ENCODE data around the gene CLDN6. TPM values are rescaled to one million over a fixed set of nuclear protein-coding genes. Genes with fewer than 3 reads are reported as not detected.
A peak's percentile ranks its signal among the peaks of the same experiment; 100 is the strongest.

Gene CLDN6
- total and polyA plus RNA-seq, 9 of the 15 experiments (the other 6 are each of a cell fraction or from before 2014, with no cell fraction given), result 0.22 to 0.75 (median 0.38) TPM; not detected in 3

GRCh38 chr16:2969545-2970521 lies 48.1 kb downstream of the CLDN6 start (continued):
- TF ChIP-seq EGR1 (conservative IDR thresholded peaks at IDR 0.05), result peak; percentile 96
- no peak for TF ChIP-seq KLF10 (CRISPR knock-in tag; IDR thresholded peaks at IDR 0.05)
- TF ChIP-seq NBN (IDR thresholded peaks at IDR 0.05; ENCODE audit: low read depth), result 0 out of 2 replicates have a peak, but pooled peaks have one; percentile 27
- TF ChIP-seq ZNF740 (CRISPR knock-in tag; IDR thresholded peaks at IDR 0.05), result 0 out of 2 replicates have a peak, but pooled peaks have one; percentile 24
- TF ChIP-seq ZNF740 (tag; IDR thresholded peaks at IDR 0.05), result 0 out of 4 replicates have a peak, but pooled peaks of 1 of the 2 experiments have one; percentile 13
- peak in 1 of 2 experiments; percentile 64; a peak in 1 of 4 replicates for TF ChIP-seq MNT (conservative IDR thresholded peaks at IDR 0.05)
- TF ChIP-seq RAD21 (CRISPR knock-in tag; conservative IDR thresholded peaks at IDR 0.05 in 1 of 2, IDR thresholded peaks at IDR 0.05 in 1 of 2), result peak; percentile 40 to 64; a peak in 3 of 4 replicates
- peak; percentile 69 for TF ChIP-seq CTBP1 (IDR thresholded peaks at IDR 0.05; ENCODE audit: borderline replicate concordance)
- peak; percentile 23; the same call in 1 of the 2 replicates for TF ChIP-seq ARID1B (IDR thresholded peaks at IDR 0.05)
- 0 out of 2 replicates have a peak, but pooled peaks have one; percentile 28 for TF ChIP-seq NCOR1 (IDR thresholded peaks at IDR 0.05)
- no peak for TF ChIP-seq ZBTB2 (IDR thresholded peaks at IDR 0.05)
- TF ChIP-seq NRF1 (conservative IDR thresholded peaks at IDR 0.05 in 1 of 2, IDR thresholded peaks at IDR 0.05 in 1 of 2), result peak; percentile 56 to 68
- no peak for TF ChIP-seq ZBTB26 (CRISPR knock-in tag; IDR thresholded peaks at IDR 0.05)
- TF ChIP-seq HNRNPK (IDR thresholded peaks at IDR 0.05; ENCODE audit: low read depth, low read length, poor library complexity, severe bottlenecking), result no peak
- no peak for TF ChIP-seq ZNF75A (CRISPR knock-in tag; IDR thresholded peaks at IDR 0.05)
- TF ChIP-seq GABPA (tag; conservative IDR thresholded peaks at IDR 0.05; ENCODE audit: low read depth), result no peak

Measured in K562 (cell line).